NT2/D1 (cell line): Measurements from ENCODE around the gene RENBP.

Source experiments
- SUZ12 ChIP-seq: IDR thresholded peaks from 2 replicates; pipeline ENCODE4 v1.6.1; 2011; ENCODE audit not compliant: insufficient read length, insufficient read depth; ENCODE audit errors: extremely low read depth
- YY1 ChIP-seq: IDR thresholded peaks from 2 replicates; pipeline ENCODE4 v1.6.1; 2011; ENCODE audit not compliant: insufficient read length, insufficient read depth

- TF ChIP-seq YY1 (no peak), SUZ12 (no peak)
These were observed 46.5 kb downstream of the RENBP start for GRCh38 chrX:153897899-153898298.
